Stimulated activated CD4-positive, alpha-beta T cell treated with anti-CD3 and anti-CD28 coated beads, Interleukin-4, amount 100 ng/mL, for 1 hour (primary cell): Measurements from ENCODE around the gene USP53.
"Not testable (repeated sequence)": the region's sequence is repeated elsewhere in the genome, so short reads cannot be mapped to it uniquely, and the experiment has no call there.

Source experiments
- DNase-seq: peaks from one replicate; pipeline ENCODE4 v3.0.0-alpha.2; 2020

The USP53 gene

DNA sequence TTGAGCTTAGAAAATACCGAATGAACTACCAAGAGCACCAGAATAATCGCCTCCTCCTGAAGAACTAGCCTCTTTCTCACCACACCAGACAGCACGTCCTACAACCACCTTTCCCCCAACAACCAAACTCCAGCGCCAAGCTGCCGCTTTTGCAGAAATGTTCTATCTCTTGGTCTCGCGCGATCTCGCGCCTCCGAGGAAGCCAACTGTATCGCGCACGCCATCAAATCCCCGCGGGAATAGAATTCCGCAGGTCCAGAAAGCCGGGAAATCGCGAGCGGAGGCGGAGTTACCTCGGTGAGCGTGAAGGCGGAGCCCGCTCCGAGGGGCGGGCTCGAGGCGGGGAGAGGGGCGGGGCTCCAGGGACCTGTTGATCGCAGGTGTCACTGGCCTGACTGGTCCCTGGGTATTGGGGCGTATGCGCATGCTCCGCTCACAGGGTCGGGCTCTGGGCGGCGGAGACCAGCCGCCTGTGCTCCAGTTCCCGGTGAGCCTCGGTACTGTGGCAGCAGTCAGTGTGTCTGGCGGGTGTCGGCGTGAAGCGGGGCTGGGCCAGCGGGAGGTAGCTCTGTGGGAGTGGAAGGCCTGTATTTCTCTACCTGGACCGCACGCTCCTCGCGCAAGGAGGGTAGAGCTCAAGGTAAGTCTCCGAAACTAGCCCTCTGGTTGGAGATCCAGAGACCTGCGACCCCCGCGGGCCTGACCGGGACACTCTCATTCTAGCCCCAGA is at the start of gene USP53:
TSS of gene USP53 (plus strand) at position 480 of the 730 bp plus-strand sequence. CDS start 27,047 bp downstream, outside the sequence.
- DNase-seq: peak; percentile 98

- no peak for DNase-seq
Observed at GRCh38 chr4:119165767-119166166, 46.7 kb upstream of the USP53 start.

DNA sequence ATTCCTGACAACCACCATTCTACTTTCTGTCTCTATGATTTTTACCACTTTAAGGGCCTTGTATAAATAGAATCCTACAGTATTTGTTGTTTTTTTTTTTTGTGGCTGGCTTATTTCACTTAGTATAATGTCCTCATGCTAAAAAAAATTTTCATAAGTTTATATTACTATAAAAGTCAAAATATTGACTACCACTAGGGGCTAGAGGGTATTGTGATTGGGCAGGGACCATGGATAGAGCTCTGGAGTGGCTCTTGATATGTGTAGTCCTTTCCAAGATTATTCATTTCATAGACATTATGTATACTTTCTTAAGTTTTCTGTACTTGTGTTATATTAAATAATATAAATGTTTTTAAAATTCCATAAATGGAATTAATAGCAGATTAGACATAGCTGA is 42.3 kb upstream of the USP53 start:
- DNase-seq: no peak

DNA sequence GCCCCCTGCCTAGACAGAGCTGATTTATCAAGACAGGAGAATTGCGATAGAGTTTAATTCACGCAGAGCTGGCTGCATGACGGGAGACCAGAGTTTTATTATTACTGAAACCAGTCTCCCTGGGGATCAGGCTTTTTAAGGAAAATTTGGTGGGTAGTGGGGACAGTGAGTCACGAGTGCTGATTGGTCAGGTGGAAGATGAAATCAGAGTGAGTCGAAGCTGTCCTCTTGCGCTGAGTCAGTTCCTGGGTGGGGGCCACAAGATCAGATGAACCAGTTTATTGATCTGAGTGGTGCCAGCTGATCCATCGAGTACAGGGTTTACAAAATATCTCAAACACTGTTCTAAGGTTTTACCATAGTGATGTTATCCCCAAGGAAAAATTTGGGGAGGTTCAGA is 40.3 kb upstream of the USP53 start:
- DNase-seq: no peak

- not testable (repeated sequence) for DNase-seq
Observed at GRCh38 chr4:119173729-119174361, 38.7 kb upstream of the USP53 start.

DNA sequence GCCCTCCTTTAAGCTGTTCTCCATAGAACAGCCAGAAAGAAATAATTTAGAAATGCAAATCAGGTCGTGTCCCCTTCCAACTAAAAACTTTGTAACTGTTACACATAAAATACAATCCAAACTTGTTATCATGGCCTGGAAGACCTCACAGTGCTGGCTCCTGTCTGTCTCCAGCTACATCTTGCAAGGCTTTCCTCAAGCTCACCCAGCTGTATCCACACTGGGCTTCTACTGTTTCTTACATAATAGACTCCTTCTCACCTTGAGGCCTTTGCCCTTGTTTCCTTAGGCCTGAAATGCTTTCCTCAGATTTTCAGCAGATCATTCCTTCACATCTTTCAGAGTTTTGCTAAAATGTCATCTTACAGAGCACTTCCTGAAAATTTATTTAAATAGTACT is 33.5 kb upstream of the USP53 start:
- DNase-seq: no peak

DNA sequence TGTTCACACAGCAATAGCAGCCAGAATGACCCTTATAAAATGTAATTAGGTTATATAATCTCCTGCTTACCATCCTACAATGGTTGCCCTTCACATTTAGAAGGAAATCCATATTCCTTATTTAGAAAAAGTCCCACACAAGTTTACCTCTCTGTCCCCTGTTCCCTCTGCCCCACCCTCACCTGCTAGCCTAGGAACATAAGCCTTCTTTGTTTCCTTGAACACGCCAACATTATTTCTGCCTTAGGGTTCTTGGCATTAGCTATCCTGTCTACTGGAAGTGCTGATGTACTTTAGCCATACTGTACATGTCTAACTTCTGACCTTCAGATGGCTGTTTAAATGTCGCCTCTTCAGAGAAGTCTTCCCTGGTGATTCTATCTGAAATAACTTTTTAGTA is 28.4 kb upstream of the USP53 start:
- DNase-seq: no peak

GRCh38 chr4:119189638-119190037 is 22.9 kb upstream of the USP53 start:
- DNase-seq: no peak

DNA sequence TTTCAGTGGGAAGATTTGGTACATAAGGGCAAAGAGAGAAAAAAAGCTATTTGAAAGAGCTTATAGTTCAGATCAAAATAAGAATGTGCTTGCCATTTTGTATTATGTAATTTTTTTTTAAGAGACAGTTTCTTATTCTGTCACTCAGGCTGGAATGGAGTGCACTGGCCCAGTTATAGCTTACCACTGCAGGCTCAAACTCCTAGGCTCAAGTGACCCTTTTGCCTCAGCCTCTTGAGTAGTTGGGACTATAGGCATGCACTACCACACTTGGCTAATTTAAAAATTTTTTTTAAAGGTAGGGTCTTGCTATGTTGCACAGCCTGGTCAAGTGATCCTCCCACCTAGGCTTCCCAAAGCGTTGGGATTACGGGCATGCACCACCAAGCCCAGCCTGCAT is 22.2 kb upstream of the USP53 start:
- DNase-seq: no peak

DNA sequence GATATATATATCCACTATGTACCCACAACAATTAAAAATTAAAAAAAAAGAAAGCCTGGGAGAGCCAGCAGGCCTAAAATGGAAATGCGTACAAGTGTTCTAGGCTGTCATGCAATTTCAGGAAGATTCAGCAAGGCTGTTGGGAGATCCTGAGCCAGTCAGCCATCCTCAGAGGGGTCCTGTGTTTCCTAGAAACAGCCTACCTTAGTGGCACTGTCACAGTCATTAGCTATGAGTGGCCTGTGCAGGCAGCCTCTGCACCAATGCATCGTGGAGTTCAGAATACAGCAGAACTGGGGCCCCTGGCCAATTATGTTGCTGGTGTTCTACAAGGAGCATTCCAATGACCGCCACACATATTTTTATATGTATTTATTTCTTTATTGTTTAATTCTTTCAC is 21.0 kb upstream of the USP53 start:
- DNase-seq: no peak

GRCh38 chr4:119197772-119198212 is 14.7 kb upstream of the USP53 start:
- DNase-seq: no peak

DNA sequence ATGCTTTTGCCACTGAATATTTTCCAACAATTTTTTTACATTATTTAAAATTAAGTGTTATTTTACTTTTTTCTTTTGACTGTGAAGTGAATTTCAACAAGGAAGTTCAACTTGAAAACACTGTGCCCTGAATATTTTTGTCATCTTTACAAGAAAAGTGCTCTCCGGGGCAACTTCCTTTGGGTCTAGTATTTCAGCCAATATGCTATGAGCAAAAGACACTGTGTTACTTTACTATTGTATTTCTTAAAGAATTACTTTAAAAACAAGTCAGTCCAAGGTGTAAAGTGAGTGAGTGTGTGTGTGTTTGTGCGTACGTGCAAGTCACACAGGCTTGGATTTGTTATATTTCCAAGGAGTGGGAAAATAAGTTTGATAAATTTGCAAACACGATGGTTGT is 7.6 kb upstream of the USP53 start:
- DNase-seq: no peak

DNA sequence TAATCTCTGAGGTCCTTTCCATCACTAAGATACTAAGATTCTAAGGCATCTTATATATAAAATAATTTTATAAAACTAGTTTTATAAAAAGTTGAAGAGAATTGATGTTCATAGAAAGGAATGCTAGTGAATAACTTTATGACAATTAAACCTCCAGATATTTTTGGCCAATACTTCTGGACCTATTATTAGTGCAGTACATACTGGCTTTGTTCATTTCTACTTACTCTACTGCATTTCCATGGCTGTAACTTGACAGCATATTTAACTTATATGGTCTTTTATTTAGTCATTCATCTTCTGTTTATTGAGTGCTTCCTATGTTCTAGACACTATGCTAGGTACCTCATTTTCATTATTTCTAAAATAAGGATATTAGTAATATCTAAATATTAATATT is 6.8 kb upstream of the USP53 start:
- no peak for DNase-seq

- no peak for DNase-seq
Observed at GRCh38 chr4:119206178-119206577, 6.3 kb upstream of the USP53 start.

DNA sequence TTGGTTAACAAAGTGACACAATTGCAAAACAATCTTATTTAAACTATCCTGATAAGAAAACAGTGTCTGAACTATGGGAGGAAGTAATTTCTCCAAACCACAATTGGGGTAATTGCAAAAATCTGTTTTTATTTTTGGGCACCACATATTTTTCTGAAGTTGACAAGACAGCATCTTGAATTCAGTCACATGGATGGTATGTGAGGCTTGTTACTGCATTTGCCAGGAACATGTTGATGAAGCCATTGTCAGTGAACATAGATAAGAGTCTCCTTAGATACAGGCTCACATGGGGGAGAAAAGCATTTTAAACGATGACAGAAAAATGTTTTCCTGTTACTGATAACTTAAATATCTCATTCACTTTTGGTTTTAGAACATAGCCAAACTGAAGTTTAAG is 5.5 kb upstream of the USP53 start:
- DNase-seq: no peak

GRCh38 chr4:119209077-119209476 is 3.4 kb upstream of the USP53 start:
- DNase-seq: no peak

GRCh38 chr4:119209586-119209985 is 2.9 kb upstream of the USP53 start:
- no peak for DNase-seq

DNA sequence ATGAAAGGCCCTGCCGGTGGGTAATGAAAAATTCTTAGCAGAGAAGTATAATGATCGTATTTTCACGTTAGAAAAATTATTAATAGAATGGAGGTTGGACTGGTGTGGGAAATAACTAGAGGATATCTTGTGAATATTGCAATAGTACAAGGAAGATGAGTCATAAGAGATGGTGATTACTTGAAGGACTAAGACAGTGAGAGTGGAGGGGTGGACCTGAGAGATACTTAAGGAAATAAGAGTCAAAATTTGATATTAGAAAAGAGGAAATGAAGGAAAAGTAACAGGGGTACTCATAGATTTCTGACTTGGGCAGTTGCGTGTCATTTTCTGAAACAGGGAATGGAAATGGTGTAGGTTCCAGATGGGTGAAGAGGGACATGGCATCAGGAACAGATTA is 1.7 kb upstream of the USP53 start:
- DNase-seq: no peak

GRCh38 chr4:119211867-119212233 is 663 bp upstream of the USP53 start:
- DNase-seq: no peak

GRCh38 chr4:119212964-119213606 is 572 bp downstream of the USP53 start:
- peak; percentile 61 for DNase-seq

DNA sequence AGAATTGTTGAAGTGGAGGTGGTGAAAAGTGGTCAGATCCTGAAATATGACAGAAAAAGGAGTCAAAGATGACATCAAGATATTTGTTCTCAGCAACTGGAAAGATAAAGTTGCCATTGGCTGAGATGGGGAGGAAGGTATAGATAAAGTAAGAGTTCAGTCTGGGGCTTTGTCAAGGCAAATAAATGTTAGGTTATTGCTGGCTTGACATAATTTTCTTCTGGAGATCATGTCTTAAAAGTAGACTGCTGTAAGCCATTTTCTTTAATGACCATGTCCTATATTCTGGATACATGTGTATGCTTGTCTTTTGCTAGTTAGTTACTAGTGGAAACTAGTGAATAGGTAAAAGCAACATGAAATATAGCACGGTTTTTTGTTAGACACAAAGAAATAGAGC is 5.6 kb downstream of the USP53 start:
- DNase-seq: no peak

- no peak for DNase-seq
Observed at GRCh38 chr4:119221412-119221811, 8.9 kb downstream of the USP53 start.

GRCh38 chr4:119227690-119228089 is 15.2 kb downstream of the USP53 start:
- no peak for DNase-seq

- no peak for DNase-seq
Observed at GRCh38 chr4:119228406-119228805, 15.9 kb downstream of the USP53 start.
